CD14-positive monocyte (primary cell): ENCODE results near the gene ASTN1. TPM values are rescaled to one million over a fixed set of nuclear protein-coding genes. Genes with fewer than 3 reads are reported as not detected.

ENCODE experiments used
- DNase-seq, 3 donors: peaks; one replicate each; pipeline ENCODE4 v3.0.0-alpha.2; 2011 to 2022
- H2AFZ ChIP-seq: 2 replicates; pipeline ENCODE4 v1.6.0; 2012; ENCODE audit warnings: mild to moderate bottlenecking, low read depth, low read length, inconsistent platforms; ENCODE audit not compliant: insufficient read depth, poor library complexity, severe bottlenecking
- H3K27ac ChIP-seq, 2 donors: 1 replicate in 1 of 2; 2 replicates in 1 of 2; pipeline ENCODE4 v1.5.1; 2012 to 2013; ENCODE audit warnings: low read length in 2 of 2, control low read depth in 1 of 2, inconsistent platforms in 1 of 2, low read depth in 1 of 2, mild to moderate bottlenecking in 1 of 2
- H3K27me3 ChIP-seq, 2 donors: one replicate each; pipeline versions ENCODE4 v1.6.0 to v1.6.1; 2011 to 2013; ENCODE audit warnings: low read length in 2 of 2; ENCODE audit not compliant: control insufficient read depth in 2 of 2, insufficient read depth in 2 of 2
- H3K36me3 ChIP-seq, 2 donors: replicated peaks in 1 of 2; 1 replicate in 1 of 2; 2 replicates in 1 of 2; pipeline versions ENCODE4 v1.5.1 to v1.6.1; 2012 to 2013; ENCODE audit warnings: low read length in 2 of 2, control low read depth in 1 of 2, inconsistent platforms in 1 of 2, mild to moderate bottlenecking in 1 of 2; ENCODE audit not compliant: insufficient read depth in 2 of 2, control insufficient read depth in 1 of 2
- H3K4me1 ChIP-seq, 2 donors: 1 replicate in 1 of 2; 2 replicates in 1 of 2; pipeline versions ENCODE4 v1.5.1 to v1.6.1; 2012 to 2013; ENCODE audit warnings: low read length in 2 of 2, control low read depth in 1 of 2, inconsistent platforms in 1 of 2, mild to moderate bottlenecking in 1 of 2, moderate library complexity in 1 of 2; ENCODE audit not compliant: insufficient read depth in 2 of 2, control insufficient read depth in 1 of 2
- H3K4me2 ChIP-seq: replicated peaks from 2 replicates; pipeline ENCODE3; 2012; ENCODE audit warnings: low read length, moderate library complexity, mild to moderate bottlenecking; ENCODE audit not compliant: poor library complexity, severe bottlenecking; ENCODE audit errors: extremely low read depth
- H3K4me3 ChIP-seq, 3 experiments: fragments of 200-600 bp in 1 of 3; sonication (generic) in 1 of 3; replicated peaks in 1 of 3; 1 replicate in 2 of 3; 2 replicates in 1 of 3; pipeline ENCODE4 v1.5.1; 2011 to 2013; ENCODE audit warnings: low read length in 3 of 3, mild to moderate bottlenecking in 3 of 3, control low read depth in 2 of 3, low read depth in 2 of 3, inconsistent platforms in 1 of 3, moderate library complexity in 1 of 3
- H3K79me2 ChIP-seq: 2 replicates; pipeline ENCODE4 v1.6.0; 2012; ENCODE audit warnings: mild to moderate bottlenecking, control low read depth, inconsistent platforms, low read length, moderate library complexity; ENCODE audit not compliant: insufficient read depth
- H3K9ac ChIP-seq: 2 replicates; pipeline ENCODE4 v1.6.0; 2017; ENCODE audit warnings: low read length, mild to moderate bottlenecking; ENCODE audit not compliant: insufficient read depth, poor library complexity, severe bottlenecking
- H3K9me3 ChIP-seq, 2 donors: replicated peaks in 1 of 2; 1 replicate in 1 of 2; 2 replicates in 1 of 2; pipeline versions ENCODE4 v1.5.1 to v1.6.1; 2012 to 2013; ENCODE audit warnings: low read length in 2 of 2, control low read depth in 1 of 2; ENCODE audit not compliant: control insufficient read depth in 1 of 2, insufficient read depth in 1 of 2
- H4K20me1 ChIP-seq: 2 replicates; pipeline ENCODE4 v1.6.0; 2012; ENCODE audit warnings: mild to moderate bottlenecking, low read length, control low read depth, moderate library complexity; ENCODE audit not compliant: insufficient read depth
- H3K27ac Mint-ChIP-seq, 7 donors: one replicate each; pipeline ENCODE4 v1.8.0; 2020; ENCODE audit warnings: mild to moderate bottlenecking in 7 of 7, mixed read lengths in 7 of 7, moderate library complexity in 6 of 7, inconsistent platforms in 2 of 7
- H3K27me3 Mint-ChIP-seq, 3 donors: one replicate each; pipeline ENCODE4 v1.8.0; 2021 to 2022; ENCODE audit warnings: low read depth in 3 of 3, mild to moderate bottlenecking in 3 of 3, mixed read lengths in 3 of 3, moderate library complexity in 3 of 3, inconsistent platforms in 1 of 3
- H3K36me3 Mint-ChIP-seq, 2 donors: one replicate each; pipeline ENCODE4 v1.8.0; 2020; ENCODE audit warnings: mixed read lengths in 2 of 2, inconsistent platforms in 1 of 2, mild to moderate bottlenecking in 1 of 2
- H3K4me1 Mint-ChIP-seq: one replicate; pipeline ENCODE4 v1.8.0; 2020; ENCODE audit warnings: mild to moderate bottlenecking, mixed read lengths
- H3K4me3 Mint-ChIP-seq, 2 donors: one replicate each; pipeline ENCODE4 v1.8.0; 2020; ENCODE audit warnings: mild to moderate bottlenecking in 2 of 2, mixed read lengths in 2 of 2, moderate library complexity in 1 of 2
- H3K9me3 Mint-ChIP-seq, 7 donors: one replicate each; pipeline ENCODE4 v1.8.0; 2020 to 2022; ENCODE audit warnings: mixed read lengths in 7 of 7, mild to moderate bottlenecking in 6 of 7, moderate library complexity in 6 of 7, inconsistent platforms in 2 of 7
- CTCF ChIP-seq: fragments of 200-600 bp; IDR thresholded peaks from one replicate; pipeline ENCODE4 v1.8.0; 2022; ENCODE audit warnings: antibody characterized with exemption, mild to moderate bottlenecking
- WGBS: methylation state at CpG from one replicate; pipeline ENCODE4 v1.1.5; 2013; ENCODE audit warnings: missing lambda C conversion rate; ENCODE audit not compliant: insufficient coverage; 5-methylcytosine and 5-hydroxymethylcytosine counted together
- intact Hi-C, 2 donors: fragments of 100-400 bp; cut with micrococcal nuclease; formaldehyde crosslinking; loops; one replicate each; pipeline versions ENCODE4 v1.15.0 to v1.15.1; 2023
- polyA plus RNA-seq, 3 donors: library from polyadenylated mRNA; depleted of rRNA in 1 of 3; unstranded in 2 of 3; stranded (reverse) in 1 of 3; fragments of 300-500 nt in 2 of 3; fragments of >200 nt in 1 of 3; fragmentation: Illumina TruSeq in 2 of 3; gene quantifications; 1 replicate in 2 of 3; 2 replicates in 1 of 3; pipeline ENCODE4 v1.2.3, GENCODE V29; 2012 to 2021

The ASTN1 gene
- polyA plus RNA-seq, 3 donors: not detected

GRCh38 chr1:177131723-177132122 lies 32.8 kb downstream of the ASTN1 start:
- Histone ChIP-seq H3K79me2 (no peaks in the 10 kb centered on the region), H3K4me2 (no peak overlapping the region), H4K20me1 (no peaks in the 10 kb centered on the region), H3K4me3 (no peak overlapping the region), H3K27ac (no peak overlapping the region), H3K9ac (no peak overlapping the region), H3K4me1 (no peaks in the 10 kb centered on the region), H3K9me3 (no peaks in the 10 kb centered on the region), H2AFZ (no peak overlapping the region), H3K36me3 (no peaks in the 10 kb centered on the region), H3K27me3 (no peaks in the 10 kb centered on the region)
- no peak for TF ChIP-seq CTCF
- Mint-ChIP-seq H3K27ac (no peak overlapping the region), H3K36me3 (no peaks in the 10 kb centered on the region), H3K4me1 (no peaks in the 10 kb centered on the region), H3K27me3 (no peaks in the 10 kb centered on the region), H3K9me3 (peaks cover 0 to 5% (median 0%) of the 10 kb centered on the region in 7 donors), H3K4me3 (no peak overlapping the region)
- intact Hi-C loops: no loop called here
- no peak for DNase-seq
- WGBS: 88% methylated on average over 2 of the region's 4 CpGs

- Histone ChIP-seq H3K9me3 (no peaks in the 10 kb centered on the region), H3K4me1 (no peaks in the 10 kb centered on the region), H3K9ac (no peak overlapping the region), H3K27ac (no peak overlapping the region), H4K20me1 (no peaks in the 10 kb centered on the region), H3K4me2 (no peak overlapping the region), H3K27me3 (no peaks in the 10 kb centered on the region), H2AFZ (no peak overlapping the region), H3K36me3 (no peaks in the 10 kb centered on the region), H3K4me3 (no peak overlapping the region), H3K79me2 (no peaks in the 10 kb centered on the region)
- no peaks in the 10 kb centered on the region for H3K27me3 Mint-ChIP-seq
- H3K4me1 Mint-ChIP-seq: no peaks in the 10 kb centered on the region
- WGBS: no CpG with 5 or more reads among the region's 5 CpGs
- intact Hi-C loops: no loop called here
- no peaks in the 10 kb centered on the region for H3K36me3 Mint-ChIP-seq
- no peak for DNase-seq
- peaks cover 0 to 5% (median 0%) of the 10 kb centered on the region in 7 donors for H3K9me3 Mint-ChIP-seq
- no peak overlapping the region for H3K27ac Mint-ChIP-seq
- no peak overlapping the region for H3K4me3 Mint-ChIP-seq
- no peak for TF ChIP-seq CTCF
These were observed 34.0 kb downstream of the ASTN1 start for GRCh38 chr1:177130451-177130945.
